HCT116 (cell line): Measurements from ENCODE around the gene ANO9. TPM values are rescaled to one million over a fixed set of nuclear protein-coding genes. Genes with fewer than 3 reads are reported as not detected.
"Not testable (repeated sequence)": the region's sequence is repeated elsewhere in the genome, so short reads cannot be mapped to it uniquely, and the experiment has no call there.

Experiments used
- ATAC-seq: fragments of 200-7000 bp; cut with Tn5 transposase; 2 replicates; pipeline ENCODE4 v1.9.1; 2020; ENCODE audit warnings: mild to moderate bottlenecking, moderate library complexity
- BruUV-seq: library from RNA; stranded (reverse); fragments of 400-500 nt; replicated peaks from 2 replicates; lab custom pipeline; 2021; lab: Mats Ljungman, UMichigan
- CTCF ChIA-PET: fragments of 300-600 bp; sonication (Branson Sonifier 250); formaldehyde crosslinking; loops from one replicate; lab custom pipeline; 2021; ENCODE audit warnings: antibody characterized with exemption; lab: Charles Lee
- POLR2A ChIA-PET: fragments of 300-600, 350-600 bp; sonication (Branson Sonifier 250); formaldehyde crosslinking; loops from one replicate; lab custom pipeline; 2021; ENCODE audit warnings: antibody characterized with exemption; lab: Charles Lee
- RAD21 ChIA-PET, 2 experiments: fragments of 300-600 bp; sonication (Branson Sonifier 250); formaldehyde crosslinking; loops; one replicate each; lab custom pipeline; 2023; ENCODE audit warnings: low total read pairs in 2 of 2; ENCODE audit not compliant: uncharacterized antibody in 2 of 2, unreplicated experiment in 2 of 2, low non-redundant PET in 1 of 2; lab: Charles Lee
- DNase-seq: peaks from one replicate; pipeline ENCODE4 v3.0.0-alpha.2; 2010; ENCODE audit warnings: low read depth, low spot score
- H2AFZ ChIP-seq: fragments of 200-600 bp; shearing (Covaris generic), sonication (generic); 2 replicates; pipeline ENCODE4 v1.6.1; 2017; ENCODE audit warnings: low read depth, mixed run types, mixed read lengths, antibody characterized with exemption, low read length; ENCODE audit not compliant: poor library complexity, severe bottlenecking
- H3K27ac ChIP-seq: 2 replicates; pipeline ENCODE4 v1.5.1; 2012; ENCODE audit warnings: low read depth, low read length
- H3K27me3 ChIP-seq: fragments of 200-600 bp; sonication (generic); 2 replicates; pipeline ENCODE4 v1.6.1; 2016; ENCODE audit warnings: mixed run types, low read length, mixed read lengths; ENCODE audit not compliant: insufficient read depth
- H3K36me3 ChIP-seq, 2 experiments: fragments of 200-500 bp in 1 of 2; fragments of 200-600 bp in 1 of 2; sonication (Bioruptor generic) in 1 of 2; sonication (generic) in 1 of 2; 2 replicates each; pipeline versions ENCODE4 v1.5.1 to v1.6.1; 2014 to 2016; ENCODE audit warnings: low read length in 2 of 2, inconsistent platforms in 1 of 2, mixed read lengths in 1 of 2, mixed run types in 1 of 2; ENCODE audit not compliant: insufficient read depth in 2 of 2, control insufficient read depth in 1 of 2
- H3K4me1 ChIP-seq, 2 experiments: fragments of 200-600 bp in 1 of 2; sonication (generic) in 1 of 2; 2 replicates each; pipeline versions ENCODE4 v1.5.1 to v1.6.1; 2012 to 2017; ENCODE audit warnings: low read length in 2 of 2, inconsistent platforms in 1 of 2, mild to moderate bottlenecking in 1 of 2, mixed read lengths in 1 of 2, mixed run types in 1 of 2, moderate library complexity in 1 of 2; ENCODE audit not compliant: insufficient read depth in 2 of 2, control insufficient read depth in 1 of 2
- H3K4me2 ChIP-seq: fragments of 200-600 bp; sonication (generic); 2 replicates; pipeline ENCODE4 v1.6.1; 2017; ENCODE audit warnings: mixed run types, low read length, mixed read lengths
- H3K4me3 ChIP-seq, 2 experiments: fragments of 200-600 bp in 1 of 2; sonication (generic) in 1 of 2; replicated peaks in 1 of 2; 2 replicates each; pipeline ENCODE4 v1.5.1; 2011 to 2016; ENCODE audit warnings: low read length in 2 of 2, control low read depth in 1 of 2, low read depth in 1 of 2, mild to moderate bottlenecking in 1 of 2, mixed read lengths in 1 of 2, mixed run types in 1 of 2
- H3K79me2 ChIP-seq: fragments of 200-600 bp; sonication (generic); 2 replicates; pipeline ENCODE4 v1.6.1; 2017; ENCODE audit warnings: mild to moderate bottlenecking, mixed run types, low read length, moderate library complexity, mixed read lengths; ENCODE audit not compliant: insufficient read depth
- H3K9ac ChIP-seq: fragments of 200-600 bp; sonication (generic); 2 replicates; pipeline ENCODE4 v1.6.1; 2016; ENCODE audit warnings: low read length, mixed read lengths
- H3K9me2 ChIP-seq: fragments of 200-600 bp; sonication (generic), shearing (Covaris generic); 2 replicates; pipeline ENCODE4 v1.6.1; 2017; ENCODE audit warnings: mixed run types, mild to moderate bottlenecking, moderate library complexity; ENCODE audit not compliant: insufficient read depth
- H3K9me3 ChIP-seq, 2 experiments: fragments of 200-500 bp in 1 of 2; fragments of 200-600 bp in 1 of 2; sonication (Bioruptor generic) in 1 of 2; sonication (generic) in 1 of 2; 2 replicates each; pipeline ENCODE4 v1.6.1; 2014 to 2017; ENCODE audit warnings: low read length in 2 of 2, mixed read lengths in 2 of 2, inconsistent platforms in 1 of 2, low read depth in 1 of 2, mild to moderate bottlenecking in 1 of 2, mixed run types in 1 of 2, moderate library complexity in 1 of 2; ENCODE audit not compliant: control insufficient read depth in 1 of 2, insufficient read depth in 1 of 2
- H4K20me1 ChIP-seq: fragments of 200-600 bp; sonication (generic), shearing (Covaris generic); 2 replicates; pipeline ENCODE4 v1.6.1; 2017; ENCODE audit warnings: mixed run types, mild to moderate bottlenecking, moderate library complexity; ENCODE audit not compliant: insufficient read depth
- CBX3 ChIP-seq: IDR thresholded peaks from 2 replicates; pipeline ENCODE4 v1.6.1; 2012; ENCODE audit warnings: low read depth
- CEBPB ChIP-seq: IDR thresholded peaks from 2 replicates; pipeline ENCODE4 v1.6.1; 2012; ENCODE audit warnings: low read depth
- EGR1 ChIP-seq: IDR thresholded peaks from 2 replicates; pipeline ENCODE4 v1.6.1; 2012; ENCODE audit warnings: low read depth
- ELF1 ChIP-seq: IDR thresholded peaks from 2 replicates; pipeline ENCODE4 v1.6.1; 2012; ENCODE audit warnings: low read depth, borderline replicate concordance
- EZH2 ChIP-seq: fragments of 200-600 bp; sonication (generic); IDR thresholded peaks from 2 replicates; pipeline ENCODE4 v1.6.1; 2017; ENCODE audit warnings: antibody characterized with exemption, mixed run types
- FOSL1 ChIP-seq: IDR thresholded peaks from 2 replicates; pipeline ENCODE4 v1.6.1; 2012; ENCODE audit warnings: low read depth
- POLR2A ChIP-seq: IDR thresholded peaks from 2 replicates; pipeline ENCODE4 v1.7.0; 2011; ENCODE audit warnings: borderline replicate concordance; ENCODE audit not compliant: insufficient read depth, insufficient read length; ENCODE audit errors: extremely low read depth
- SIN3A ChIP-seq: IDR thresholded peaks from 2 replicates; pipeline ENCODE4 v1.6.1; 2012; ENCODE audit warnings: low read depth
- ZNF274 ChIP-seq: fragments of 200-500 bp; sonication (Bioruptor generic); IDR thresholded peaks from 2 replicates; pipeline ENCODE4 v1.6.1; 2014; ENCODE audit warnings: mild to moderate bottlenecking, low read depth, low read length, inconsistent platforms
- intact Hi-C: fragments of 100-400 bp; cut with micrococcal nuclease; formaldehyde crosslinking; loops from 2 replicates; pipeline ENCODE4 v1.10.0; 2022
- total RNA-seq: library from RNA; stranded (reverse); gene quantifications from one replicate; pipeline ENCODE4 v1.2.1, GENCODE V29; 2021; ENCODE audit not compliant: unreplicated experiment
- TF ChIP-seq, protein P1 (sequence below): IDR thresholded peaks from 2 replicates; pipeline ENCODE4 v1.6.1; 2012; ENCODE audit warnings: low read depth
- TF ChIP-seq, protein P2 (sequence below): IDR thresholded peaks from 2 replicates; pipeline ENCODE4 v1.6.1; 2011; ENCODE audit warnings: mild to moderate bottlenecking, low read length, moderate library complexity; ENCODE audit not compliant: insufficient replicate concordance; ENCODE audit errors: extremely low read depth

Gene ANO9
- total RNA-seq, 1 experiment from 2014 or later = 70.3 TPM

DNA sequence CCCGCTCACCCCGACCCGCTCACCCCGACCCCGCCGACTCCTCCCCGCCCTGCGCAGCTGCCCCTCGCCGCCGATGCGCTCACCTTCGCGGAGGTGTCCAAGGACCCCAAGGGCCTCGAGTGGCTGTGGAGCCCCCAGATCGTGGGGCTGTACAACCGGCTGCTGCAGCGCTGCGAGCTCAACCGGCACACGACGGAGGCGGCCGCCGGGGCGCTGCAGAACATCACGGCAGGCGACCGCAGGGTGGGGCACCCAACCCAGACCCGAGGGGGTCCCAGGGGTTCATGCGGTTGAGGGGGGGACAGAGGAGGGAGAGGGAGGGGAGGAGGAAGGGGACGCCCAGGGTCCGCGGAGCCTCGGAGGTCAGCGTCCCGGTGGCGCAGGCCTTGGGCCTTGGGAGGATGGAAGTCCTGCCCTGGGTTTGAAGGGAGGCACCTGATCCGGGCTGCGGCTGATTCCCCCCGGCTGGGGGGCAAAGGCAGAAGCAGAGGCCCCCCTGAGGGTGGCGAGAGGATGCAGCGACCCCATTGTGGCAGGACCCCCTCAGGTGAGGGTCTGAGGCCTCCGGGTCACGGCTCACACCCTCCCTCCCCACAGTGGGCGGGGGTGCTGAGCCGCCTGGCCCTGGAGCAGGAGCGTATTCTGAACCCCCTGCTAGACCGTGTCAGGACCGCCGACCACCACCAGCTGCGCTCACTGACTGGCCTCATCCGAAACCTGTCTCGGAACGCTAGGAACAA, 38.6 kb downstream of the ANO9 start (continued):
- TF ChIP-seq, protein P1, sequence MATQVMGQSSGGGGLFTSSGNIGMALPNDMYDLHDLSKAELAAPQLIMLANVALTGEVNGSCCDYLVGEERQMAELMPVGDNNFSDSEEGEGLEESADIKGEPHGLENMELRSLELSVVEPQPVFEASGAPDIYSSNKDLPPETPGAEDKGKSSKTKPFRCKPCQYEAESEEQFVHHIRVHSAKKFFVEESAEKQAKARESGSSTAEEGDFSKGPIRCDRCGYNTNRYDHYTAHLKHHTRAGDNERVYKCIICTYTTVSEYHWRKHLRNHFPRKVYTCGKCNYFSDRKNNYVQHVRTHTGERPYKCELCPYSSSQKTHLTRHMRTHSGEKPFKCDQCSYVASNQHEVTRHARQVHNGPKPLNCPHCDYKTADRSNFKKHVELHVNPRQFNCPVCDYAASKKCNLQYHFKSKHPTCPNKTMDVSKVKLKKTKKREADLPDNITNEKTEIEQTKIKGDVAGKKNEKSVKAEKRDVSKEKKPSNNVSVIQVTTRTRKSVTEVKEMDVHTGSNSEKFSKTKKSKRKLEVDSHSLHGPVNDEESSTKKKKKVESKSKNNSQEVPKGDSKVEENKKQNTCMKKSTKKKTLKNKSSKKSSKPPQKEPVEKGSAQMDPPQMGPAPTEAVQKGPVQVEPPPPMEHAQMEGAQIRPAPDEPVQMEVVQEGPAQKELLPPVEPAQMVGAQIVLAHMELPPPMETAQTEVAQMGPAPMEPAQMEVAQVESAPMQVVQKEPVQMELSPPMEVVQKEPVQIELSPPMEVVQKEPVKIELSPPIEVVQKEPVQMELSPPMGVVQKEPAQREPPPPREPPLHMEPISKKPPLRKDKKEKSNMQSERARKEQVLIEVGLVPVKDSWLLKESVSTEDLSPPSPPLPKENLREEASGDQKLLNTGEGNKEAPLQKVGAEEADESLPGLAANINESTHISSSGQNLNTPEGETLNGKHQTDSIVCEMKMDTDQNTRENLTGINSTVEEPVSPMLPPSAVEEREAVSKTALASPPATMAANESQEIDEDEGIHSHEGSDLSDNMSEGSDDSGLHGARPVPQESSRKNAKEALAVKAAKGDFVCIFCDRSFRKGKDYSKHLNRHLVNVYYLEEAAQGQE = no peak
- TF ChIP-seq EGR1 (no peak), ZNF274 (no peak), CEBPB (no peak), POLR2A (no peak), ELF1 (no peak), CBX3 (no peak), SIN3A (no peak), EZH2 (no peak), FOSL1 (no peak)
- TF ChIP-seq, protein P2, sequence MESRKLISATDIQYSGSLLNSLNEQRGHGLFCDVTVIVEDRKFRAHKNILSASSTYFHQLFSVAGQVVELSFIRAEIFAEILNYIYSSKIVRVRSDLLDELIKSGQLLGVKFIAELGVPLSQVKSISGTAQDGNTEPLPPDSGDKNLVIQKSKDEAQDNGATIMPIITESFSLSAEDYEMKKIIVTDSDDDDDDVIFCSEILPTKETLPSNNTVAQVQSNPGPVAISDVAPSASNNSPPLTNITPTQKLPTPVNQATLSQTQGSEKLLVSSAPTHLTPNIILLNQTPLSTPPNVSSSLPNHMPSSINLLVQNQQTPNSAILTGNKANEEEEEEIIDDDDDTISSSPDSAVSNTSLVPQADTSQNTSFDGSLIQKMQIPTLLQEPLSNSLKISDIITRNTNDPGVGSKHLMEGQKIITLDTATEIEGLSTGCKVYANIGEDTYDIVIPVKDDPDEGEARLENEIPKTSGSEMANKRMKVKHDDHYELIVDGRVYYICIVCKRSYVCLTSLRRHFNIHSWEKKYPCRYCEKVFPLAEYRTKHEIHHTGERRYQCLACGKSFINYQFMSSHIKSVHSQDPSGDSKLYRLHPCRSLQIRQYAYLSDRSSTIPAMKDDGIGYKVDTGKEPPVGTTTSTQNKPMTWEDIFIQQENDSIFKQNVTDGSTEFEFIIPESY = no peak

DNA sequence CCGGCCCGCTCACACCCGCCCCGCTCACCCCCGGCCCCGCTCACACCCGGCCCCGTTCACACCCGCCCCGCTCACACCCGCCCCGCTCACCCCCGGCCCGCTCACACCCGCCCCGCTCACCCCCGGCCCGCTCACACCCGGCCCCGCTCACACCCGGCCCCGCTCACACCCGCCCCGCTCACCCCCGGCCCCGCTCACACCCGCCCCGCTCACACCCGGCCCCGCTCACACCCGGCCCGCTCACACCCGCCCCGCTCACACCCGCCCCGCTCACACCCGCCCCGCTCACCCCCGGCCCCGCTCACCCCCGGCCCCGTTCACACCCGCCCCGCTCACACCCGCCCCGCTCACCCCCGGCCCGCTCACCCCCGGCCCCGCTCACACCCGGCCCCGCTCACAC, 40.6 kb downstream of the ANO9 start:
- H3K4me1 ChIP-seq = peaks cover 5 to 14% of the 10 kb centered on the region in 2 experiments; a peak in 3 of 4 replicates
- intact Hi-C loops, H3K4me2 ChIP-seq, H3K27me3 ChIP-seq, H3K9me3 ChIP-seq, H3K9me2 ChIP-seq, CTCF ChIA-PET, H3K4me3 ChIP-seq, ATAC-seq, DNase-seq, BruUV-seq, RAD21 ChIA-PET, H4K20me1 ChIP-seq, H3K27ac ChIP-seq, H3K9ac ChIP-seq, POLR2A ChIA-PET, H2AFZ ChIP-seq: not testable (repeated sequence)
- peaks cover 14% of the 10 kb centered on the region for H3K79me2 ChIP-seq
- peaks cover 9 to 46% of the 10 kb centered on the region in 2 experiments; a peak in 3 of 4 replicates for H3K36me3 ChIP-seq
